ENCODE data around the gene MT3. TPM values are rescaled to one million over a fixed set of nuclear protein-coding genes. Genes with fewer than 3 reads are reported as not detected.

MT3 gene
- total RNA-seq, 4 donors from 2014 or later = not detected

GRCh38 chr16:56640076-56640475, 50.7 kb downstream of the MT3 start:
- Histone ChIP-seq H3K36me3 (no peaks in the 10 kb centered on the region), H3K4me1 (peaks cover 5 to 20% of the 10 kb centered on the region in 2 donors), H3K27ac (no peak overlapping the region), H3K9me3 (no peaks in the 10 kb centered on the region), H3K4me3 (no peak overlapping the region), H3K27me3 (peaks cover 3 to 8% (median 7%) of the 10 kb centered on the region in 3 donors)
- ATAC-seq = no peak
- no peak for DNase-seq
- intact Hi-C loops (cut with DNase I; ENCODE audit: low total_unique reads) = no loop called here
- in situ Hi-C loops (cut with MboI; ENCODE audit: low sequenced_read_pairs in 4 of 4) = no loop called here
- no peak for TF ChIP-seq POLR2A (IDR thresholded peaks at IDR 0.05)
- TF ChIP-seq CTCF (IDR thresholded peaks at IDR 0.05 in 4 of 5, conservative IDR thresholded peaks at IDR 0.05 in 1 of 5) = no peak

Other genes starting within 250 kb of the MT3 start
- gene AMFR, start 164.0 kb upstream of the MT3 start, total RNA-seq = 100 to 1,000 TPM; 349 to 951 (median 571) TPM
- gene NUDT21, start 138.2 kb upstream of the MT3 start, total RNA-seq = 10 to 100 TPM; 24.3 to 71.5 (median 35.9) TPM
- gene OGFOD1, start 138.0 kb upstream of the MT3 start, total RNA-seq = 100 to 1,000 TPM in 1 of 4 donors, 10 to 100 TPM in 3; 86.1 to 115 (median 92.9) TPM
- 10 to 100 TPM; 25.2 to 52.0 (median 28.6) TPM for gene BBS2, start 69.5 kb upstream of the MT3 start, total RNA-seq
- gene MT4, start 24.5 kb upstream of the MT3 start, total RNA-seq = not detected
- gene MT2A, start 19.1 kb downstream of the MT3 start, total RNA-seq = 1,000 to 10,000 TPM in 1 of 4 donors, 100 to 1,000 TPM in 3; 250 to 1,131 (median 795) TPM
- gene MT1E, start 36.3 kb downstream of the MT3 start, total RNA-seq = 100 to 1,000 TPM in 3 of 4 donors, 10 to 100 TPM in 1; 63.0 to 434 (median 267) TPM
- 1 to 10 TPM in 3 of 4 donors, not detected in 1; 5.3 to 10.0 (median 7.3) TPM for gene MT1M, start 43.1 kb downstream of the MT3 start, total RNA-seq
- gene MT1A, start 49.1 kb downstream of the MT3 start, total RNA-seq = 10 to 100 TPM in 3 of 4 donors, not detected in 1; 17.3 to 34.9 (median 20.2) TPM
- gene MT1B, start 62.4 kb downstream of the MT3 start, total RNA-seq = not detected
- gene MT1F, start 68.4 kb downstream of the MT3 start, total RNA-seq = 1 to 10 TPM in 1 of 4 donors, not detected in 3; 3.2 TPM
- 1 to 10 TPM in 2 of 4 donors, not detected in 2; 3.5 to 4.6 TPM for gene MT1G, start 78.5 kb downstream of the MT3 start, total RNA-seq
- gene MT1H, start 80.3 kb downstream of the MT3 start, total RNA-seq = not detected
- gene MT1X, start 92.9 kb downstream of the MT3 start, total RNA-seq = over 10,000 TPM in 1 of 4 donors, 1,000 to 10,000 TPM in 3; 3,871 to 10,589 (median 6,239) TPM
- gene NUP93, start 140.6 kb downstream of the MT3 start, total RNA-seq = 10 to 100 TPM; 12.9 to 30.7 (median 23.0) TPM

Measured in gastrocnemius medialis (tissue), 4 donors.